ENCODE results near the gene S100A2.
A peak's percentile ranks its signal among the peaks of the same experiment; 100 is the strongest.

S100A2 gene

GRCh38 chr1:153545067-153546055 lies 20.3 kb downstream of the S100A2 start, which contains the start of gene S100A4:
Gene S100A4, minus strand, starts transcription at chr1:153545806. Its CDS starts 1,012 bp downstream, at chr1:153544794.
- ChIA-PET POLR2A (interaction anchor here (0.6 to 5.0 kb wide), 8 partner anchors 11 to 447 kb away, joined by 3 to 128 read pairs (median 6); partner anchors contain the start of genes CHTOP, S100A13, S100A16 and S100A2), CTCF (interaction anchor here (0.9 to 7.1 kb wide), 12 partner anchors 11 to 132 kb away, joined by 3 to 80 read pairs (median 8); partner anchors contain the start of genes CHTOP, S100A13 and S100A6)
- no peak for TF ChIP-seq CTCF (IDR thresholded peaks at IDR 0.05; ENCODE audit: insufficient read depth, low read length, missing control alignments)
- H3K4me3 ChIP-seq (ENCODE audit: low read depth, low read length) = peak within 1 kb of the TSS; percentile 56
- DNase-seq (ENCODE audit: low read depth, low spot score) = peak; percentile 65

DNA sequence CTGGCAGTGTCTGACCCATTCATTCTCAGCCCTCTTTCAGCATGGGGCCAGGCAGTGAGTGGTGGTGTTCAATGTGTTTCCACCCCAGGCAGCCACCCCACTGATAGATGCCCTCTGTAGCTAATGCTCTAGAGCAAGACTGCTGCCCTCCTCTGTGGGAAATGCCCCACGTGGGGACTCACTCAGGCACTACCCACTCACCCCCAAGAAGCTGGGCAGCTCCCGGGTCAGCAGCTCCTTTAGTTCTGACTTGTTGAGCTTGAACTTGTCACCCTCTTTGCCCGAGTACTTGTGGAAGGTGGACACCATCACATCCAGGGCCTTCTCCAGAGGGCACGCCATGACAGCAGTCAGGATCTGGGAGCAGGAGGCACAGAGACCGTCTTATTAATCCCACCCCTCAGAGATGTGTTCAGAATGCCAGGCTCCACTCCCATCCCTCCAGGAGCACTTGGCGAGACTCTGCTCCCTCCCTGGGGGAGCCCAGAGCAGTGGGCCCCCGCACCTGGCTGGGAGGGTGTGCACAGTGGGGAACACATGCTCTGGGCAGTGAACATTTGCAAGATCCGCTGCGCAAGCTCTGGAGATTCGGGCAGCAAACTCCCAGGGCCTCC lies 21.1 kb downstream of the S100A2 start:
- peak overlapping the region; percentile 56 for H3K4me3 ChIP-seq (ENCODE audit: low read depth, low read length)
- ChIA-PET POLR2A (interaction anchor here (0.7 to 5.0 kb wide), 7 partner anchors 11 to 89 kb away, joined by 3 to 128 read pairs (median 8); partner anchors contain the start of genes CHTOP, S100A13, S100A16 and S100A2), CTCF (interaction anchor here (0.9 to 7.1 kb wide), 12 partner anchors 11 to 133 kb away, joined by 3 to 80 read pairs (median 8); partner anchors contain the start of genes CHTOP, S100A13 and S100A6)
- TF ChIP-seq CTCF (IDR thresholded peaks at IDR 0.05; ENCODE audit: insufficient read depth, low read length, missing control alignments) = no peak
- DNase-seq (ENCODE audit: low read depth, low spot score) = no peak

- H3K4me3 ChIP-seq (ENCODE audit: low read depth, low read length) = peak overlapping the region; percentile 15
- ChIA-PET CTCF (interaction anchor here (1.0 to 7.1 kb wide), 10 partner anchors 10 to 78 kb away, joined by 3 to 80 read pairs (median 10); partner anchors contain the start of gene S100A6), POLR2A (interaction anchor here (1.1 to 5.0 kb wide), 5 partner anchors 10 to 84 kb away, joined by 3 to 128 read pairs (median 13); partner anchors contain the start of genes S100A13, S100A2 and S100A6)
- no peak for TF ChIP-seq CTCF (IDR thresholded peaks at IDR 0.05; ENCODE audit: insufficient read depth, low read length, missing control alignments)
- DNase-seq (ENCODE audit: low read depth, low spot score) = no peak
Measured at GRCh38 chr1:153543736-153544135, 21.9 kb downstream of the S100A2 start.

GRCh38 chr1:153542956-153543711 lies 22.5 kb downstream of the S100A2 start:
- H3K4me3 ChIP-seq (ENCODE audit: low read depth, low read length) = no peak overlapping the region; the same call in 1 of the 2 replicates

More at GRCh38 chr1:153542956-153543711, 22.5 kb downstream of the S100A2 start:
- DNase-seq (ENCODE audit: low read depth, low spot score) = no peak
- POLR2A ChIA-PET = interaction anchor here (1.1 to 5.0 kb wide), 3 partner anchors 9 to 84 kb away, joined by 5 to 128 read pairs (median 5); partner anchors contain the start of genes S100A13 and S100A6
- no peak for TF ChIP-seq CTCF (IDR thresholded peaks at IDR 0.05; ENCODE audit: insufficient read depth, low read length, missing control alignments)
- CTCF ChIA-PET = interaction anchor here (1.0 to 7.1 kb wide), 6 partner anchors 10 to 74 kb away, joined by 3 to 80 read pairs (median 10); partner anchors contain the start of gene S100A6
